ENCODE data around the gene DGKI. TPM values are rescaled to one million over a fixed set of nuclear protein-coding genes. Genes with fewer than 3 reads are reported as not detected.

The DGKI gene
- polyA plus RNA-seq, 2 of the 4 experiments (the other 2 are of a cell fraction), result 0.05 to 0.08 TPM

DNA sequence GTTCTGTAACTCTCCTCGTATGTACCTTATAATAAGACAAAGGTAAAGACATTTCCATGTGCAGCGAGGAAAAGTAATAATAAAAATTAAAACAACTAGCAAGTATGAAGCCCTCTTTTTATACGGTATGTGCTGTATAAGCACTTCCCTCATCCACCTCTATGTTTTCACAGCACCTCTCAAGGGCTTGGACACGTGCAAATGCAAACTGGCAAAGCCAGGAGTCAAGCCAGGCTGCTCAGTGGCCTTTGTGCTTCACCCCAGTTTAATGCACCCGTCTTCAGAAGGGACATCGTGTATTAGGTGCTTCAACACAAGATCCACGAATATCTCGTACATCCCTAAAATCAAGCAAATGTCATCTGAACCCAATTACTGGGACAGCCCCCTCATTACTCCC lies 1.3 kb upstream of the DGKI start:
- no peak for FAIRE-seq
- TF ChIP-seq, protein P1, sequence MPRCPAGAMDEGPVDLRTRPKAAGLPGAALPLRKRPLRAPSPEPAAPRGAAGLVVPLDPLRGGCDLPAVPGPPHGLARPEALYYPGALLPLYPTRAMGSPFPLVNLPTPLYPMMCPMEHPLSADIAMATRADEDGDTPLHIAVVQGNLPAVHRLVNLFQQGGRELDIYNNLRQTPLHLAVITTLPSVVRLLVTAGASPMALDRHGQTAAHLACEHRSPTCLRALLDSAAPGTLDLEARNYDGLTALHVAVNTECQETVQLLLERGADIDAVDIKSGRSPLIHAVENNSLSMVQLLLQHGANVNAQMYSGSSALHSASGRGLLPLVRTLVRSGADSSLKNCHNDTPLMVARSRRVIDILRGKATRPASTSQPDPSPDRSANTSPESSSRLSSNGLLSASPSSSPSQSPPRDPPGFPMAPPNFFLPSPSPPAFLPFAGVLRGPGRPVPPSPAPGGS (IDR thresholded peaks at IDR 0.05), result no peak
- no peak for TF ChIP-seq ZFP36 (IDR thresholded peaks at IDR 0.05; ENCODE audit: borderline replicate concordance, partially characterized antibody)
- TF ChIP-seq, protein P2, sequence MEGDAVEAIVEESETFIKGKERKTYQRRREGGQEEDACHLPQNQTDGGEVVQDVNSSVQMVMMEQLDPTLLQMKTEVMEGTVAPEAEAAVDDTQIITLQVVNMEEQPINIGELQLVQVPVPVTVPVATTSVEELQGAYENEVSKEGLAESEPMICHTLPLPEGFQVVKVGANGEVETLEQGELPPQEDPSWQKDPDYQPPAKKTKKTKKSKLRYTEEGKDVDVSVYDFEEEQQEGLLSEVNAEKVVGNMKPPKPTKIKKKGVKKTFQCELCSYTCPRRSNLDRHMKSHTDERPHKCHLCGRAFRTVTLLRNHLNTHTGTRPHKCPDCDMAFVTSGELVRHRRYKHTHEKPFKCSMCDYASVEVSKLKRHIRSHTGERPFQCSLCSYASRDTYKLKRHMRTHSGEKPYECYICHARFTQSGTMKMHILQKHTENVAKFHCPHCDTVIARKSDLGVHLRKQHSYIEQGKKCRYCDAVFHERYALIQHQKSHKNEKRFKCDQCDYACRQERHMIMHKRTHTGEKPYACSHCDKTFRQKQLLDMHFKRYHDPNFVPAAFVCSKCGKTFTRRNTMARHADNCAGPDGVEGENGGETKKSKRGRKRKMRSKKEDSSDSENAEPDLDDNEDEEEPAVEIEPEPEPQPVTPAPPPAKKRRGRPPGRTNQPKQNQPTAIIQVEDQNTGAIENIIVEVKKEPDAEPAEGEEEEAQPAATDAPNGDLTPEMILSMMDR (IDR thresholded peaks at IDR 0.05), result no peak
- no peak for TF ChIP-seq BHLHE40 (IDR thresholded peaks at IDR 0.05; ENCODE audit: low read depth, low read length)
- TF ChIP-seq, protein P3, sequence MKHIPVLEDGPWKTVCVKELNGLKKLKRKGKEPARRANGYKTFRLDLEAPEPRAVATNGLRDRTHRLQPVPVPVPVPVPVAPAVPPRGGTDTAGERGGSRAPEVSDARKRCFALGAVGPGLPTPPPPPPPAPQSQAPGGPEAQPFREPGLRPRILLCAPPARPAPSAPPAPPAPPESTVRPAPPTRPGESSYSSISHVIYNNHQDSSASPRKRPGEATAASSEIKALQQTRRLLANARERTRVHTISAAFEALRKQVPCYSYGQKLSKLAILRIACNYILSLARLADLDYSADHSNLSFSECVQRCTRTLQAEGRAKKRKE (CRISPR knock-in tag; IDR thresholded peaks at IDR 0.05; ENCODE audit: low read depth), result no peak
- TF ChIP-seq JUNB (IDR thresholded peaks at IDR 0.05), result no peak
- TF ChIP-seq EHF (CRISPR knock-in tag; IDR thresholded peaks at IDR 0.05), result no peak
- H3K9me3 ChIP-seq, result no peaks in the 10 kb centered on the region
- no peak overlapping the region for H3K4me2 ChIP-seq
- no peaks in the 10 kb centered on the region; the same call in 2 of the 3 replicates for H3K4me1 ChIP-seq
- no peak for DNase-seq (ENCODE audit: low read depth in 1 of 2, low spot score in 1 of 2)
- no peak overlapping the region for H3K4me3 ChIP-seq
- no peak overlapping the region for H3K27ac ChIP-seq
- WGBS (ENCODE audit: missing lambda C conversion rate), result 73% methylated on average over 8 of the region's 8 CpGs
- ChIA-PET CTCF (no interaction called here), POLR2A (no interaction called here)
- ATAC-seq, result peak in 1 of 2 experiments; percentile 19; a peak in 1 of 6 replicates

DNA sequence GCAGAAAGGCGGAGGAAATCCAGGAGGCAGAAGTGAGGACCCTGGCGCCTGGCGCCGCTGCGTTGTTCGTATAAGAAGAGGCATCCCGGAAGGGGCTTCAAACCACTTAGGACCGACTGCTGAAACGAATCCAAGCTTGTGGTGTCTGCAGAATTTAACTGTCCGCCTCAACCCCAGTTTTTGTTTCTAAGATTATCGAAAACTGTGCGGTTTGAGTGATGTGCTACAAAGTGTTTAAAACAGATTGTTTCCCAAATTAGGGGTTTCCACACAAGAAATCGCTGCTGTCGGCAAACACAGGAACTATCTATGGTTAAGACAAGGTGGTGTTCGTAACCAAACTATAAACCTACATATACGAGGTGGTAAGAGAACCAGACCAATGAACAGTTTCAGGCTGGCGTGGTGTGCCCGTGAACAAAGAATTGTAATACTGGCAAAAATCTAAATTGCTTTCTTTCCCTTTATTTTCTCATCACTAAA lies 835 bp upstream of the DGKI start:
- TF ChIP-seq MAZ (IDR thresholded peaks at IDR 0.05; ENCODE audit: borderline replicate concordance, low read depth, low read length), result no peak
- TF ChIP-seq MAFK (IDR thresholded peaks at IDR 0.05; ENCODE audit: partially characterized antibody), result peak; percentile 32
- ChIA-PET CTCF (no interaction called here), POLR2A (no interaction called here)
- H3K9me3 ChIP-seq, result no peaks in the 10 kb centered on the region
- H3K4me2 ChIP-seq, result no peak overlapping the region; the same call in 2 of the 3 replicates
- no peaks in the 10 kb centered on the region; the same call in 2 of the 3 replicates for H3K4me1 ChIP-seq
- DNase-seq (ENCODE audit: low read depth in 1 of 2, low spot score in 1 of 2) (no peak), FAIRE-seq (no peak), ATAC-seq (no peak)
- no peak overlapping the region for H3K4me3 ChIP-seq
- no peak overlapping the region for H3K27ac ChIP-seq
- 92% methylated on average over 18 of the region's 18 CpGs for WGBS (ENCODE audit: missing lambda C conversion rate)

DNA sequence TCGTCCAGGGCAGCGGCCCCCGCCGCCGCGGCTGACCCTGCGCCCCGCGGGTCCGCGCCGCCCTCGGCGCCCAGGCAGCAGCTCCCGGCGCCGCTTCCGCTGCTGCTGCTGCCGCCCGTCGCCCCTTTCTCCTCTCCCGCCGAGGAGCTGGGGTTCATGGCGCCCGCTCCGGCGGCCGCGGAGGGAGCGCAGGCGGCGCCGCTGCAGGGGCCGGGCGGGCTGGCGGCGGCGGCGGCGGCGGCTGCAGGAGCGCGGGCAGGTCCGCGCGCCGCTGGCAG lies 286 bp downstream of the DGKI start:
- ChIA-PET CTCF (interaction anchor here (0.9 kb wide), 1 partner anchor 56 kb away, joined by 4 read pairs; no protein-coding TSS in a partner anchor), POLR2A (no interaction called here)
- TF ChIP-seq RARB (CRISPR knock-in tag; IDR thresholded peaks at IDR 0.05), result no peak
- no peak for TF ChIP-seq TP53 (CRISPR knock-in tag; IDR thresholded peaks at IDR 0.05)
- TF ChIP-seq, protein P4, sequence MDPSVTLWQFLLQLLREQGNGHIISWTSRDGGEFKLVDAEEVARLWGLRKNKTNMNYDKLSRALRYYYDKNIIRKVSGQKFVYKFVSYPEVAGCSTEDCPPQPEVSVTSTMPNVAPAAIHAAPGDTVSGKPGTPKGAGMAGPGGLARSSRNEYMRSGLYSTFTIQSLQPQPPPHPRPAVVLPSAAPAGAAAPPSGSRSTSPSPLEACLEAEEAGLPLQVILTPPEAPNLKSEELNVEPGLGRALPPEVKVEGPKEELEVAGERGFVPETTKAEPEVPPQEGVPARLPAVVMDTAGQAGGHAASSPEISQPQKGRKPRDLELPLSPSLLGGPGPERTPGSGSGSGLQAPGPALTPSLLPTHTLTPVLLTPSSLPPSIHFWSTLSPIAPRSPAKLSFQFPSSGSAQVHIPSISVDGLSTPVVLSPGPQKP (IDR thresholded peaks at IDR 0.05; ENCODE audit: low read depth, low read length), result no peak
- no peak for TF ChIP-seq KDM5A (IDR thresholded peaks at IDR 0.05)
- TF ChIP-seq BHLHE40 (IDR thresholded peaks at IDR 0.05; ENCODE audit: low read depth, low read length), result no peak
- no peak for TF ChIP-seq CBX2 (IDR thresholded peaks at IDR 0.05; ENCODE audit: borderline replicate concordance, low read depth)
- no peak for TF ChIP-seq POLR2AphosphoS2 (conservative IDR thresholded peaks at IDR 0.05; ENCODE audit: low read length)
- TF ChIP-seq, protein P5, sequence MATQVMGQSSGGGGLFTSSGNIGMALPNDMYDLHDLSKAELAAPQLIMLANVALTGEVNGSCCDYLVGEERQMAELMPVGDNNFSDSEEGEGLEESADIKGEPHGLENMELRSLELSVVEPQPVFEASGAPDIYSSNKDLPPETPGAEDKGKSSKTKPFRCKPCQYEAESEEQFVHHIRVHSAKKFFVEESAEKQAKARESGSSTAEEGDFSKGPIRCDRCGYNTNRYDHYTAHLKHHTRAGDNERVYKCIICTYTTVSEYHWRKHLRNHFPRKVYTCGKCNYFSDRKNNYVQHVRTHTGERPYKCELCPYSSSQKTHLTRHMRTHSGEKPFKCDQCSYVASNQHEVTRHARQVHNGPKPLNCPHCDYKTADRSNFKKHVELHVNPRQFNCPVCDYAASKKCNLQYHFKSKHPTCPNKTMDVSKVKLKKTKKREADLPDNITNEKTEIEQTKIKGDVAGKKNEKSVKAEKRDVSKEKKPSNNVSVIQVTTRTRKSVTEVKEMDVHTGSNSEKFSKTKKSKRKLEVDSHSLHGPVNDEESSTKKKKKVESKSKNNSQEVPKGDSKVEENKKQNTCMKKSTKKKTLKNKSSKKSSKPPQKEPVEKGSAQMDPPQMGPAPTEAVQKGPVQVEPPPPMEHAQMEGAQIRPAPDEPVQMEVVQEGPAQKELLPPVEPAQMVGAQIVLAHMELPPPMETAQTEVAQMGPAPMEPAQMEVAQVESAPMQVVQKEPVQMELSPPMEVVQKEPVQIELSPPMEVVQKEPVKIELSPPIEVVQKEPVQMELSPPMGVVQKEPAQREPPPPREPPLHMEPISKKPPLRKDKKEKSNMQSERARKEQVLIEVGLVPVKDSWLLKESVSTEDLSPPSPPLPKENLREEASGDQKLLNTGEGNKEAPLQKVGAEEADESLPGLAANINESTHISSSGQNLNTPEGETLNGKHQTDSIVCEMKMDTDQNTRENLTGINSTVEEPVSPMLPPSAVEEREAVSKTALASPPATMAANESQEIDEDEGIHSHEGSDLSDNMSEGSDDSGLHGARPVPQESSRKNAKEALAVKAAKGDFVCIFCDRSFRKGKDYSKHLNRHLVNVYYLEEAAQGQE (IDR thresholded peaks at IDR 0.05), result no peak
- TF ChIP-seq, protein P3 (CRISPR knock-in tag; IDR thresholded peaks at IDR 0.05; ENCODE audit: low read depth), result no peak
- no peak for TF ChIP-seq SREBF2 (IDR thresholded peaks at IDR 0.05)
- no peak for TF ChIP-seq HOXB13 (CRISPR knock-in tag; IDR thresholded peaks at IDR 0.05; ENCODE audit: low read depth)
- no peak for TF ChIP-seq HDAC2 (IDR thresholded peaks at IDR 0.05)
- TF ChIP-seq RAD21 (conservative IDR thresholded peaks at IDR 0.05 in 1 of 2, IDR thresholded peaks at IDR 0.05 in 1 of 2), result no peak
- no peak for TF ChIP-seq ZFP36 (IDR thresholded peaks at IDR 0.05; ENCODE audit: borderline replicate concordance, partially characterized antibody)
- 4% methylated on average over 14 of the region's 47 CpGs for WGBS (ENCODE audit: missing lambda C conversion rate)
- DNase-seq (ENCODE audit: low read depth in 1 of 2, low spot score in 1 of 2) (no peak), FAIRE-seq (no peak), ATAC-seq (peak in 1 of 2 experiments; percentile 67; a peak in 4 of 6 replicates)
- no peaks in the 10 kb centered on the region for H3K9me3 ChIP-seq
- no peaks in the 10 kb centered on the region; the same call in 2 of the 3 replicates for H3K4me1 ChIP-seq
- peak overlapping the region; percentile 83 for H3K4me2 ChIP-seq
- peak overlapping the region in 1 of 2 experiments; percentile 66; a peak in 2 of 6 replicates for H3K27ac ChIP-seq
- H3K4me3 ChIP-seq, result peak overlapping the region; percentile 51
